H4 (cell line): ENCODE data around the gene TRMT1L. TPM values are rescaled to one million over a fixed set of nuclear protein-coding genes. Genes with fewer than 3 reads are reported as not detected.
A peak's percentile ranks its signal among the peaks of the same experiment; 100 is the strongest.
"Not testable (repeated sequence)": the region's sequence is repeated elsewhere in the genome, so short reads cannot be mapped to it uniquely, and the experiment has no call there.

Experiments
- DNase-seq: peaks from one replicate; pipeline ENCODE4 v3.0.0-alpha.2; 2015; ENCODE audit warnings: low spot score
- total RNA-seq: library from RNA; depleted of rRNA; stranded (reverse); fragments of >200 nt; shearing (Covaris generic); gene quantifications from 2 replicates; pipeline ENCODE4 v1.2.3, GENCODE V29; 2014; rRNA removed

Gene TRMT1L, protein sequence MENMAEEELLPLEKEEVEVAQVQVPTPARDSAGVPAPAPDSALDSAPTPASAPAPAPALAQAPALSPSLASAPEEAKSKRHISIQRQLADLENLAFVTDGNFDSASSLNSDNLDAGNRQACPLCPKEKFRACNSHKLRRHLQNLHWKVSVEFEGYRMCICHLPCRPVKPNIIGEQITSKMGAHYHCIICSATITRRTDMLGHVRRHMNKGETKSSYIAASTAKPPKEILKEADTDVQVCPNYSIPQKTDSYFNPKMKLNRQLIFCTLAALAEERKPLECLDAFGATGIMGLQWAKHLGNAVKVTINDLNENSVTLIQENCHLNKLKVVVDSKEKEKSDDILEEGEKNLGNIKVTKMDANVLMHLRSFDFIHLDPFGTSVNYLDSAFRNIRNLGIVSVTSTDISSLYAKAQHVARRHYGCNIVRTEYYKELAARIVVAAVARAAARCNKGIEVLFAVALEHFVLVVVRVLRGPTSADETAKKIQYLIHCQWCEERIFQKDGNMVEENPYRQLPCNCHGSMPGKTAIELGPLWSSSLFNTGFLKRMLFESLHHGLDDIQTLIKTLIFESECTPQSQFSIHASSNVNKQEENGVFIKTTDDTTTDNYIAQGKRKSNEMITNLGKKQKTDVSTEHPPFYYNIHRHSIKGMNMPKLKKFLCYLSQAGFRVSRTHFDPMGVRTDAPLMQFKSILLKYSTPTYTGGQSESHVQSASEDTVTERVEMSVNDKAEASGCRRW
- 24.3 and 29.3 TPM in 2 replicates for total RNA-seq

GRCh38 chr1:185156854-185157598 lies at the start of gene TRMT1L, which contains the start of gene SWT1:
Gene TRMT1L (minus strand): TSS chr1:185156953. CDS start chr1:185156712, 241 bp downstream.
Gene SWT1 (plus strand): TSS chr1:185157167. CDS start chr1:185160842, 3,675 bp downstream.
- DNase-seq: peak; percentile 99

GRCh38 chr1:185200889-185201288 lies 44.1 kb upstream of the TRMT1L start:
- no peak for DNase-seq

DNA sequence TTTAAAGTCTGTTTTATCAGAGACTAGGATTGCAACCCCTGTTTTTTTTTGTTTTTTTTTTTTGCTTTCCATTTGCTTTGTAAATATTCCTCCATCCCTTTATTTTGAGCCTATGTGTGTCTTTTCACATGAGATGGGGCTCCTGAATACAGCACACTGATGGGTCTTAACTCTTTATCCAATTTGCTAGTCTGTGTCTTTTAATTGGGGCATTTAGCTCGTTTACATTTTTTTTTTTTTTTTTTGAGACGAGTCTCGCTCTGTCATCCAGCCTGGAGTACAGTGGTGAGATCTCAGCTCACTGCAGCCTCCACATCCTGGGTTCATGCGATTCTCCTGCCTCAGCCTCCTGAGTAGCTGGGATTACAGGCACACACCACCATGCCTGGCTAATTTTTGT lies 42.0 kb upstream of the TRMT1L start:
- DNase-seq: not testable (repeated sequence)

GRCh38 chr1:185193756-185194155 lies 37.0 kb upstream of the TRMT1L start:
- DNase-seq: no peak

- peak; percentile 41 for DNase-seq
These were observed 13.6 kb upstream of the TRMT1L start for GRCh38 chr1:185170291-185170848.

GRCh38 chr1:185166106-185166505 lies 9.4 kb upstream of the TRMT1L start:
- DNase-seq: no peak

DNA sequence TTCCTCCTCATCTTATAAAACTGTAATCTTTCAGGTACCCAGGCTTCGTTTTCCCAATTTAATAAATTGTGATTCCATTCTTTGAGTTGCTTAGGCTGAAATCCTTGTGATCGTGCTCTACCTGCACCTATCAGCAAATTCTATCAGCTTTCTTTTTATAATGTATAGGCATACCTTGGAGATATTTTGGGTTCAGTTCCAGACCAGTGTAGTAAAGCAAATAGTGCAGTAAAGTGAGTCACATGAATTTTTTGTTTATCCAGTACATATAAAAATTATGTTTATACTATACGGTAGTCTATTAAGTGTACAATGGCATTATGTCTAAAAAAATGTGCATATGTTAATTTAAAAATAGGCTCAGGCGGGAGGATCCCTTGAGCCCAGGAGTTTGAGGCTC lies 5.7 kb upstream of the TRMT1L start:
- DNase-seq: no peak

DNA sequence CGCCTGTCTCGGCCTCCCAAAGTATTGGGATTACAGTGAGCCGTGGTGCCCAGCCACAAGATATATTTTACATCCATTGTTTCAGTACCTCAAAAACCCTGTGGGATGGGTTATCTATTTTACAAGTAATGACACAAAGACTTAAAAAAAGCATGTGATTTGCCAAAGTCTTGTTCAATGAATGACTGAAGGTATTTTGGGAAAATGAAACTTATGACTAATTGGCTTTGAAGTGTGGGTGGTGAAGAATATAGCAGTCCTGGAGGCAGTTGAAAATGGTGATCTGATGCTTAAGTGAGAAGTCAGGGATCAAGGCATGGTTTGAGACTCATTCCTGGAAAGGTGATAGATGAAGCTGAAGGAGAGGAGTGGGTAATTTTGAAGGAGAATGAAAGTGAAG lies 3.2 kb upstream of the TRMT1L start:
- no peak for DNase-seq

DNA sequence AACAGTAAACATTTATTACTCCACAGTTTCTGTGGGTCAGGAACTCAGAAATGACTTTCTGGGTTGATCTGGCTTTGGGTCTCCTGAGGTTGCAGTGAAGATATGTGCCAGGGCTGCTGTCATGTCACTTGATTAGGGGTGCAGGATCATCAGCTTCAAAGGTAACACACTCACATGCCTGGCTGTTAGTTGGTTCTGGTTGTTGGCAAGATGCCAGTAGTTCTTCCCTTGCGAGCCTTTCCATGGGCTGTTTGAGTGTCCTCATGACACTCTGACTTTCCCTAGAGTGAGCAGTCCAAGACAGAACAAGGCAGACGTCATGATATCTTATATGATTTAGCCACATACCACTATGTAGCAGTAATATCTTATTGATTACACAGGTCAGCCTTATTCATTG lies 2.0 kb upstream of the TRMT1L start:
- no peak for DNase-seq

DNA sequence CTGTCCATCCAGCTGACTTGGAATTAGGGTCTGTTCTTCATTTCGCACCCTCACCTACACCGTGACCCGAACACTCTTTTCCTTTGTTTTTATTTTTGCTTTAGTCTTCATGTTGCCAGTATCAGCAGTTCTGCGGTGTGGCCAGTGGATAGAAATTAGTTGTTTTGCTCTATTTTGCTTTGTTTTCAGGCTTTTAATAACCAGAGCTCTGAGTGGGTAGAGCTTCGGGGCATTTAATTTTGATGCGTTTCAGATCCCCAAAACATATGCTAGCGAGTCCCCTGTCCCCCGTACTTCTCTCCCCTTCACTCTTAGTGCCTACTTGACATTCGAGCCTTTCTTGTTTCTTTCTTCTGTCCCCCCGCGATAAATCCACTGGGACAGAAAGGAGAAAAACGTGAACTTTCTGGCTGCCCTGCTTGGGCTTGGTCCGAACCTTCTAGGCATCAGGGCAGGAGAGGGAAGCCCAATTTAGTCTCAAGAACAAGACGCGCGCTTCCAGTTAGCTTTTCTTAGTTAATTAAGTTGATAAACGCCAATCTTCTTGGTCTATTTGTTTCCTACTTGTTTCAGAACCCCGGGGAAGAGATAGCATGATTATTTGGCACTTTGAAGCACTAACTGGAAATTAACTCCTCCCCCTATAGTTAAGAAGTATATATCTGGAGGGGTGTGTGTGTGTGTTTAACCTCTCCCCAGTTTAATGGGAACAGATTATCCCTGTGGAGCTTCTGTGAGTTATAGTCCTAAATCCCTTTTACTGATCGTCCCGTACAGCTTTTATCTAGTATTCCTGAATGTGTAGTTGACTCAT lies 1.1 kb upstream of the TRMT1L start:
- DNase-seq: no peak

- DNase-seq: no peak
These were observed 382 bp downstream of the TRMT1L start for GRCh38 chr1:185156288-185156853.

GRCh38 chr1:185155600-185156287 lies 1.0 kb downstream of the TRMT1L start:
- no peak for DNase-seq

DNA sequence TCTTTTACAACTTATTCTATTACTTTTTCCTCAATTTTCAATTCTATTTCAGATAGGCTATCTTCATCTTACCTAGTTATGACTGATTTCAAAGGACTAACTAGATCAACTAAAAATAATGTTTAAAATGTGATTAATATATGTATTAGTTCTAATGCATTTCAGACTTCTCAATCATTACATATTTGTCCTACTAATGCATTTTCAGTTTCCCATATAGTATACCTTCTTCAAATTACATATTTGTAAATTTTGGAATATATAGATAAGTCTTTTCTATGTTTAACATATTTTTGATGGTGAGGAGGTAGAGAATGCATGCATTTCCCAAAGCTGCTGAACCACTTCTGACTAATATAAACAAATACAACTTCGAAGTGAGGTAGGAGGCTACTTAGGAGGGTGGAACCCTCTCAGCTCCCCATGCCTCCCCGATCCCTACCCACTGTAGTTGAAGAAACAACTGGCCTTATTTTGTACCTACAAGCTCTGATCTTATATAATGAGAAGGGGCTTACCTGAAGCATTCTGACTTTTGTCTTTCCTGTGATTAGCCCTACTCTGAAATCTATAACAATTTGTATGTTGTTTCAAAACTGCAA lies 1.7 kb downstream of the TRMT1L start:
- DNase-seq: no peak

- DNase-seq: no peak
These were observed 4.5 kb downstream of the TRMT1L start for GRCh38 chr1:185152187-185152767.

GRCh38 chr1:185151215-185151614 lies 5.5 kb downstream of the TRMT1L start:
- DNase-seq: no peak

DNA sequence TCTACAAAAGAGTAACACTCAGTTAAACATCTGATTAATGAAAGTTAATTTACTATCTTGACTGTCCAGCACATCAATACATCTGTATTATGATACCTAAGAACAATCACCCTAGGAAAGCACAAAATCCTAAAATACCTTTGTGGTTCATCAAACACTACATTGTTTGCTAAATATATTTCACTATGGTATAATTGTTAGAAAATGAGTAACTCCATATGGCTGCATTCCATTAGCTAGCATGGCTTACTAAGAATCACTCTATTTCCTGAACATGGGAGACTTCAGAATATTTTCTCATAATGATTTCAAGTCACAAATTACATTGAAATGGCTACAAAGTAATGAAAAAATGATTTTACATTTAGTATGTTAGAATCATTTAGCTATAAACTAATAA lies 12.5 kb downstream of the TRMT1L start:
- no peak for DNase-seq

DNA sequence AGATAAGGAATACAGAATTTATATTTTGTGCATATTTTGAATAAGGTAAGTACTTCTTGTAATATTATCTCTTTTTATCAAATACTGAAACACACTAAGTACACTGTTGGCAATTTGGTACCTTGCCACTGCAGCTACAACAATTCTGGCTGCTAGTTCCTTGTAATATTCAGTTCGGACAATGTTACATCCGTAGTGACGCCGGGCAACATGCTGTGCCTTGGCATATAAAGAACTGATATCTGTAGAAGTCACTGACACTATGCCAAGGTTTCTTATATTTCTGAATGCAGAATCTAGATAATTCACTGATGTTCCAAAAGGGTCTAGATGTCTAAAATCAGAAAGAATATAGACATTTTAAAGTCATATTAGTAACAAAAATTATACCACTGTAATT lies 17.5 kb downstream of the TRMT1L start:
- DNase-seq: no peak

DNA sequence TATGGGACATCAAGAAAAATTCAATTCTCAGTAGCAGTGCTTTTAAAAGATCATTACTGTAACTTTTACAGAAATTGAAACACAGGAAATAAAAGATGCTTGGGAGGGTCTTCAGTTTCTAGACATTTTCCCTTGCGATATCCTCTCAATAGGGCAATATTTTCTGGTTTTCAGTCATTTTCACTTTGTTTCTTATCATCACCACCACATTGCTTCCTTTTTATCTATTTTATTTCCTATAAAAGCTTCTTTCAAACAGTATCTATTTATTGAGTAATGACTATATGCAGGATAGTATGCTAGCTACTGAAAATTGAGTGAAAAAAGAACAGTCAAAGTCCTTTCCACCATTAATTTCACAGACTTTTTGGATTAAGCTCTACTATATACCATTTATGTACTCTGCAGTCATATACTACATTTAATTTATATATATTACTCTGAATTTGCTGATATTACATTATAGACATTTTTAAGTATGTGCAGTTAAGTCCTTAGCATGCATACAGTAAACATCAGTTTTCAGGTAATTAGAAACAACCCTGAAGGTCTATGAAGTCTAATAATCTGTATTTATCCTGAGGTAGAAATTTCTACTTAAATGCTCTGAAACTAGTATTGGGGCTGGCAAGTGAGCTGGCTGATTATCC lies 18.7 kb downstream of the TRMT1L start:
- no peak for DNase-seq

GRCh38 chr1:185132534-185132933 lies 24.2 kb downstream of the TRMT1L start:
- DNase-seq: no peak
